GM23338 (cell line): ENCODE data around the gene CLDN19. TPM values are rescaled to one million over a fixed set of nuclear protein-coding genes. Genes with fewer than 3 reads are reported as not detected.

Experiments used
- EZH2 ChIP-seq: fragments of 200-600 bp; sonication (generic); IDR thresholded peaks from one replicate; pipeline ENCODE4 v1.8.0; 2017; ENCODE audit warnings: antibody characterized with exemption, mild to moderate bottlenecking, low read depth; ENCODE audit not compliant: unreplicated experiment
- JUNB ChIP-seq: IDR thresholded peaks from one replicate; pipeline ENCODE4 v1.6.1; 2016; ENCODE audit warnings: antibody characterized with exemption; ENCODE audit not compliant: unreplicated experiment
- POLR2AphosphoS5 ChIP-seq: IDR thresholded peaks from 2 replicates; pipeline ENCODE4 v1.6.1; 2016; ENCODE audit warnings: antibody characterized with exemption, low read depth
- ZNF331 ChIP-seq: fragments of 250-450 bp; sonication (Bioruptor Pico); IDR thresholded peaks from 2 replicates; pipeline ENCODE4 v1.5.0; 2020; ENCODE audit warnings: low read depth, mild to moderate bottlenecking, moderate library complexity
- polyA plus RNA-seq: library from polyadenylated mRNA; unstranded; fragments of >200 nt; fragmentation: Nextera tagmentation; extraction: Ambion mirVana; gene quantifications from 2 replicates; pipeline ENCODE4 v1.2.1, GENCODE V29; 2016
- total RNA-seq: library from RNA; depleted of rRNA; stranded (reverse); fragments of >200 nt; shearing (Covaris generic); gene quantifications from 2 replicates; pipeline ENCODE4 v1.2.3, GENCODE V29; 2014
- TF ChIP-seq, protein P1 (sequence below): fragments of 250-450 bp; sonication (Bioruptor Pico); IDR thresholded peaks from 2 replicates; pipeline ENCODE4 v1.5.0; 2020; ENCODE audit warnings: mild to moderate bottlenecking, moderate library complexity
- TF ChIP-seq, protein P2 (sequence below), 2 experiments: fragments of 200-600 bp in 1 of 2; sonication (generic) in 1 of 2; conservative IDR thresholded peaks; 2 replicates each; pipeline versions ENCODE4 v1.5.1 to v1.6.1; 2016 to 2017; ENCODE audit warnings: antibody characterized with exemption in 2 of 2, low read depth in 2 of 2, mild to moderate bottlenecking in 2 of 2, moderate library complexity in 1 of 2
- TF ChIP-seq, protein P3 (sequence below): IDR thresholded peaks from 2 replicates; pipeline ENCODE4 v1.6.1; 2016; ENCODE audit warnings: antibody characterized with exemption

CLDN19 gene
- total and polyA plus RNA-seq, 2 experiments from 2014 or later, result 2.6 to 12.8 TPM

DNA sequence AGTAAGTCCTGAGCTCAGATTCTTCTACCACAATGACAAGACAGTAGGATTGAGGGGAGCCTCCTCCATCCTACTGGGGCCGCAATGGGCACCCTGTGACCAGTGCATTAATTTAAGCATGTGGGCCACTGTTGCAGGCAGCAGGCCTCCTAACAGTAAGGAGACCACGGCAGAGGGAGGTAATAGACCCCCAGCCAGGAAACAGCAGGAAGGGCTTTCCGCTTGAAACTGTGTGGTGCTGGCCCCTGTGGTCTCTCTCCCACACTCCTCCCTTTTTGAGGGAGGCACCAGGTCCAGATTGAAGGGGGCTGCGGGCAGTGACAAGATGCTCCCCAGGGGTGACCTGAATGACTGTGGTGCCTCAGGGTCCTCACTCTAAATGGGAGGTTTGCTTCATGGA, 1.7 kb upstream of the CLDN19 start (continued):
- TF ChIP-seq, protein P1, sequence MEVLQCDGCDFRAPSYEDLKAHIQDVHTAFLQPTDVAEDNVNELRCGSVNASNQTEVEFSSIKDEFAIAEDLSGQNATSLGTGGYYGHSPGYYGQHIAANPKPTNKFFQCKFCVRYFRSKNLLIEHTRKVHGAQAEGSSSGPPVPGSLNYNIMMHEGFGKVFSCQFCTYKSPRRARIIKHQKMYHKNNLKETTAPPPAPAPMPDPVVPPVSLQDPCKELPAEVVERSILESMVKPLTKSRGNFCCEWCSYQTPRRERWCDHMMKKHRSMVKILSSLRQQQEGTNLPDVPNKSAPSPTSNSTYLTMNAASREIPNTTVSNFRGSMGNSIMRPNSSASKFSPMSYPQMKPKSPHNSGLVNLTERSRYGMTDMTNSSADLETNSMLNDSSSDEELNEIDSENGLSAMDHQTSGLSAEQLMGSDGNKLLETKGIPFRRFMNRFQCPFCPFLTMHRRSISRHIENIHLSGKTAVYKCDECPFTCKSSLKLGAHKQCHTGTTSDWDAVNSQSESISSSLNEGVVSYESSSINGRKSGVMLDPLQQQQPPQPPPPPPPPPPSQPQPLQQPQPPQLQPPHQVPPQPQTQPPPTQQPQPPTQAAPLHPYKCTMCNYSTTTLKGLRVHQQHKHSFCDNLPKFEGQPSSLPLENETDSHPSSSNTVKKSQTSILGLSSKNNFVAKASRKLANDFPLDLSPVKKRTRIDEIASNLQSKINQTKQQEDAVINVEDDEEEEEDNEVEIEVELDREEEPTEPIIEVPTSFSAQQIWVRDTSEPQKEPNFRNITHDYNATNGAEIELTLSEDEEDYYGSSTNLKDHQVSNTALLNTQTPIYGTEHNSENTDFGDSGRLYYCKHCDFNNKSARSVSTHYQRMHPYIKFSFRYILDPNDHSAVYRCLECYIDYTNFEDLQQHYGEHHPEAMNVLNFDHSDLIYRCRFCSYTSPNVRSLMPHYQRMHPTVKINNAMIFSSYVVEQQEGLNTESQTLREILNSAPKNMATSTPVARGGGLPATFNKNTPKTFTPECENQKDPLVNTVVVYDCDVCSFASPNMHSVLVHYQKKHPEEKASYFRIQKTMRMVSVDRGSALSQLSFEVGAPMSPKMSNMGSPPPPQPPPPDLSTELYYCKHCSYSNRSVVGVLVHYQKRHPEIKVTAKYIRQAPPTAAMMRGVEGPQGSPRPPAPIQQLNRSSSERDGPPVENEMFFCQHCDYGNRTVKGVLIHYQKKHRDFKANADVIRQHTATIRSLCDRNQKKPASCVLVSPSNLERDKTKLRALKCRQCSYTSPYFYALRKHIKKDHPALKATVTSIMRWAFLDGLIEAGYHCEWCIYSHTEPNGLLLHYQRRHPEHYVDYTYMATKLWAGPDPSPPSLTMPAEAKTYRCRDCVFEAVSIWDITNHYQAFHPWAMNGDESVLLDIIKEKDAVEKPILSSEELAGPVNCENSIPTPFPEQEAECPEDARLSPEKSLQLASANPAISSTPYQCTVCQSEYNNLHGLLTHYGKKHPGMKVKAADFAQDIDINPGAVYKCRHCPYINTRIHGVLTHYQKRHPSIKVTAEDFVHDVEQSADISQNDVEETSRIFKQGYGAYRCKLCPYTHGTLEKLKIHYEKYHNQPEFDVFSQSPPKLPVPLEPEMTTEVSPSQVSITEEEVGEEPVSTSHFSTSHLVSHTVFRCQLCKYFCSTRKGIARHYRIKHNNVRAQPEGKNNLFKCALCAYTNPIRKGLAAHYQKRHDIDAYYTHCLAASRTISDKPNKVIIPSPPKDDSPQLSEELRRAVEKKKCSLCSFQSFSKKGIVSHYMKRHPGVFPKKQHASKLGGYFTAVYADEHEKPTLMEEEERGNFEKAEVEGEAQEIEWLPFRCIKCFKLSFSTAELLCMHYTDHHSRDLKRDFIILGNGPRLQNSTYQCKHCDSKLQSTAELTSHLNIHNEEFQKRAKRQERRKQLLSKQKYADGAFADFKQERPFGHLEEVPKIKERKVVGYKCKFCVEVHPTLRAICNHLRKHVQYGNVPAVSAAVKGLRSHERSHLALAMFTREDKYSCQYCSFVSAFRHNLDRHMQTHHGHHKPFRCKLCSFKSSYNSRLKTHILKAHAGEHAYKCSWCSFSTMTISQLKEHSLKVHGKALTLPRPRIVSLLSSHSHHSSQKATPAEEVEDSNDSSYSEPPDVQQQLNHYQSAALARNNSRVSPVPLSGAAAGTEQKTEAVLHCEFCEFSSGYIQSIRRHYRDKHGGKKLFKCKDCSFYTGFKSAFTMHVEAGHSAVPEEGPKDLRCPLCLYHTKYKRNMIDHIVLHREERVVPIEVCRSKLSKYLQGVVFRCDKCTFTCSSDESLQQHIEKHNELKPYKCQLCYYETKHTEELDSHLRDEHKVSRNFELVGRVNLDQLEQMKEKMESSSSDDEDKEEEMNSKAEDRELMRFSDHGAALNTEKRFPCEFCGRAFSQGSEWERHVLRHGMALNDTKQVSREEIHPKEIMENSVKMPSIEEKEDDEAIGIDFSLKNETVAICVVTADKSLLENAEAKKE, result no peak
- TF ChIP-seq, protein P2, sequence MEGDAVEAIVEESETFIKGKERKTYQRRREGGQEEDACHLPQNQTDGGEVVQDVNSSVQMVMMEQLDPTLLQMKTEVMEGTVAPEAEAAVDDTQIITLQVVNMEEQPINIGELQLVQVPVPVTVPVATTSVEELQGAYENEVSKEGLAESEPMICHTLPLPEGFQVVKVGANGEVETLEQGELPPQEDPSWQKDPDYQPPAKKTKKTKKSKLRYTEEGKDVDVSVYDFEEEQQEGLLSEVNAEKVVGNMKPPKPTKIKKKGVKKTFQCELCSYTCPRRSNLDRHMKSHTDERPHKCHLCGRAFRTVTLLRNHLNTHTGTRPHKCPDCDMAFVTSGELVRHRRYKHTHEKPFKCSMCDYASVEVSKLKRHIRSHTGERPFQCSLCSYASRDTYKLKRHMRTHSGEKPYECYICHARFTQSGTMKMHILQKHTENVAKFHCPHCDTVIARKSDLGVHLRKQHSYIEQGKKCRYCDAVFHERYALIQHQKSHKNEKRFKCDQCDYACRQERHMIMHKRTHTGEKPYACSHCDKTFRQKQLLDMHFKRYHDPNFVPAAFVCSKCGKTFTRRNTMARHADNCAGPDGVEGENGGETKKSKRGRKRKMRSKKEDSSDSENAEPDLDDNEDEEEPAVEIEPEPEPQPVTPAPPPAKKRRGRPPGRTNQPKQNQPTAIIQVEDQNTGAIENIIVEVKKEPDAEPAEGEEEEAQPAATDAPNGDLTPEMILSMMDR (conservative IDR thresholded peaks at IDR 0.05; ENCODE audit: low read depth in 2 of 2), result no peak
- TF ChIP-seq EZH2 (no peak), JUNB (no peak), POLR2AphosphoS5 (no peak), ZNF331 (CRISPR knock-in tag) (no peak)
- TF ChIP-seq, protein P3, sequence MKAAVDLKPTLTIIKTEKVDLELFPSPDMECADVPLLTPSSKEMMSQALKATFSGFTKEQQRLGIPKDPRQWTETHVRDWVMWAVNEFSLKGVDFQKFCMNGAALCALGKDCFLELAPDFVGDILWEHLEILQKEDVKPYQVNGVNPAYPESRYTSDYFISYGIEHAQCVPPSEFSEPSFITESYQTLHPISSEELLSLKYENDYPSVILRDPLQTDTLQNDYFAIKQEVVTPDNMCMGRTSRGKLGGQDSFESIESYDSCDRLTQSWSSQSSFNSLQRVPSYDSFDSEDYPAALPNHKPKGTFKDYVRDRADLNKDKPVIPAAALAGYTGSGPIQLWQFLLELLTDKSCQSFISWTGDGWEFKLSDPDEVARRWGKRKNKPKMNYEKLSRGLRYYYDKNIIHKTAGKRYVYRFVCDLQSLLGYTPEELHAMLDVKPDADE, result no peak
